Cortex of kidney (tissue), 1 donor: Measurements from ENCODE around the gene ZNF750.

Experiments
- DNase-seq: peaks from one replicate; lab custom pipeline; 2025; lab: John Stamatoyannopoulos, UW

ZNF750 gene

DNA sequence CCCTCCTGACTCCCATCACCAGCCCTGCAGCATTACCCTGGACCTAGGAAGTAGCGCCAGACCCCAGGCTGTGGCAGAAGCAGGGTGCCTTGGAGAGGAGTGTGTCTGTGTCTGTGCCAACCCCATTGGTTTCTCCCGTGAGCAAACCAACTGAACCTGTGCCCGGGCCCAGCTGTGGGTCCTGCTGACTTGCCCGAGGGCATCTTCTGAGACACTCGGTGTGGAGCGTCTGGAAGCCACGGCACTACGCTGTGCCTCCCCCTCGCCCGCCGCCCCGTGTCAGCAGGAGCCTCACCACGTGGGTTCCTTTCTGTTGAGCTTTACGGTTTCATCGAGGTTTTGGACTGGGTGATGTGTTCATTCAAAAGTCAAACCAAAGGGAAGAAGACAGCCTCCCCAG, 27.8 kb downstream of the ZNF750 start:
- no peak for DNase-seq

DNA sequence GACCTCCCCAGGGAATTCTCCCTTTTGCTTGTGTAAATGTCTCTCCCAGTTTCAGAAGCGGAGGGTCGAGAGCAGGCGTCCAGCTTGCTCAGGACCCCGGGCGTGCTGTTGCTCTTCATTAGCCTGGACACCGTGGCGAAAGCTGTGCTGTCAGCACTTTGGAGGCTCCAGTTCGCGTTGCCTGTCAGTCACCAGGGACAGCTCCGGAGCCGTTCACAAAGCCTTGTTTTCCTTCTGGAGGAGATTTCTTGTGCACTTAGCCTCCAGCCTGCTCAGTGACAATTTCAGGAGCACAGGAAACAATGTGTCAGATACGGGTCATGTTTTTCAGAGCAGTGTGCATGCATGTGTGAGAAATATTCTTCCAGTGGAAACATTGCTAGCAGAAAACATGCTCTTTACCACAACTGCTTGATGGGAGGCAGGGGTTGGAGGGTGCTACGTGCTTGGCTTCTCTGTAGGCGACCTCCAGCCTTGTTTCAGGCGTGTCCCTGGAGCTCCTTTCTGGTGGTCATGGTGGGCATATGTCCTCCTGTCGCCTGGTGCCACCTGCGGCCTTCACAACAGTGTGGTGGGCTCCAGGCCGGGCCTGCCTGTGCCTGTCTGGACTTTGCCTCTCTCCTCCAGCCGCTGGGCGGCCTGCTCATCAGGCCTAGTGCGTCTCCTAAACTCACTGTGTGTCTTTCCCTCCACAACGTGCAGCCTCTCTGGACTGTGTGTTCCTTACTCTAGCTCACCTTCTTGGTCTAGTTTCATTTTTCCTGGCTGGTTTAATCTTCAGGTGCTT, 29.0 kb downstream of the ZNF750 start:
- no peak for DNase-seq

DNA sequence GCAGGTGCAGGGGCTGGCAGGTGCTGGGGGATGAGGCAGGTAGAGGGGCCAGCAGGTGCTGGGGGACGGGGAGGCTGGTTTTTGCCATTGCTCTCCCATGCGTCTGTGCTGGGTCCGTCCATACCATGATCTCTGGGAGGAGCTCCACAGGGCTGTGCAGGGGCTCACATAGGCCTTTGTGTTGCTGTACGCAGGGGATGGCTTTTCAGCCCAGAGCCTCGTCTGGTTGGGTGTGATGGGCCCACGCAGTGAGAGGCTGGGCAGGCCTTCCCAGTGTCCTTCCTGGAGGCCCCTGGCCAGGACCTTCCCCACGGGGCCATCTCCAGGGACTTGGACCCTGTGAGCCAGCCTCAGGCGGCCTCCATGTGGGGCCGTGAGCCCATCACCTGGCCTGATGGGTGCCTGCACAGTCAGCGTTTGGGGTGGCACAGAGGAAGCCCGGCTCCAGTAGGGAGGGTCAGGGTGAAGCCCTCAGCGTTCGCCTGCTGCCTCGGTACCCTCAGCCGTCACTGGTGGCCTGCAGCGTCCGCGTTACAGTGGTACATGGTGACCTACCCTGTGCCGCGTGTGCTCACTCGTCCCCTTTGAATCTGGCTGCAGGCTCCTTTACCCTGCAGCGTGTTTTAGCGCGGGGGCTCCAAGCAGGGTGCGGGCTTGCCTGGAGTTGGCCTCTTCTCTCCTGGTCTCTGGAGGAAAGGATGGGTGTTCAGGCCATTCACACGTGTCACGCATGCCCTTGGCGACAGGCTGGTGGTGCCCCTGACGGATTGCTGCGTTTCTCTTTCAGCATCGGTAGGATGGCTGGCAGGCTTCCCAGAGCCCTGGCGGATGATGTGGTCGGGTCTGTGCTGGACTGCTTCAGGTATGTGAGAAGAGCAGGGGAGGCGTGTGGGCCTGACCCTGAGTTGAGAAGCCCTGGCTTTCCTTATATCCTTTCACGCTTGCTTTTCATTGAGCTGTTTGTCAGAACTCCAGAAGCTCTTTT, 30.6 kb downstream of the ZNF750 start:
- DNase-seq: no peak

DNA sequence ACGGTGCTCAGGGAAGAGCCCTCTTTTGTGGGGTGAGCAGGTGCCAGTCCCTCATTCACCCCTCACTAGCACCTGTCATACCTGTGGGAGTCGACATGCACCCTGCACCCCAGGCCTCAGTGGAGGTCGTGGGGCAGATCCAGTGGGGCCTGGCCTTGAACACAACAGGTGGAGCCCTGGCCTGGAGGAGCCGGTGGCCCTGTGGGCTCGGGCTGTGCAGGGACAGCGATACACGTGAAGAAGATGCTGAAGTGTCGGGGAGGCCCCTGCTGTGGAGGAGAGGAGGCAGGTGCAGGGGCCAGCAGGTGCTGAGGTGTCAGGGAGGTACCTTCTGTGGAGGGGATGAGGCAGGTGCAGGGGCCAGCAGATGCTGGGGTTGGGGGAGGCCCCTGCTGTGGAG, 31.8 kb downstream of the ZNF750 start:
- no peak for DNase-seq

DNA sequence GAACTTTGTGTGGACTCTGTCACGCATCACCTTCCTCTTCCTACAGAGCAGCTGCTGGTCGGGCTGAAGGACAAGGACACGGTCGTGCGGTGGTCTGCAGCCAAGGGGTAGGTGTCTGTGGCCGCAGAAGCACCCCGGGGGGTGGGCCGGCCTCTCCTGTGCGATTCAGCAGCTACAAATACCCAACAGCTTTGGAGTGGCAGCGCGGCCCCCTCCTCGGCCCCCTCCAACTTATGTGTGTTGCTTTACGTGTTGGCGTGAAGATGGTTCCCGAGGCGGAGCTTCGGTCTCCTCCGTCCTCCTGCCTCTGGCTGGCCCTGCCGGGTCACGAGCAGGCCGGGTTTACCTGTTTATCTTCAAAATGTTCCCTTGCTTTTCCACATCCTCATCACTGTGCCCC, 32.3 kb downstream of the ZNF750 start:
- no peak for DNase-seq

DNA sequence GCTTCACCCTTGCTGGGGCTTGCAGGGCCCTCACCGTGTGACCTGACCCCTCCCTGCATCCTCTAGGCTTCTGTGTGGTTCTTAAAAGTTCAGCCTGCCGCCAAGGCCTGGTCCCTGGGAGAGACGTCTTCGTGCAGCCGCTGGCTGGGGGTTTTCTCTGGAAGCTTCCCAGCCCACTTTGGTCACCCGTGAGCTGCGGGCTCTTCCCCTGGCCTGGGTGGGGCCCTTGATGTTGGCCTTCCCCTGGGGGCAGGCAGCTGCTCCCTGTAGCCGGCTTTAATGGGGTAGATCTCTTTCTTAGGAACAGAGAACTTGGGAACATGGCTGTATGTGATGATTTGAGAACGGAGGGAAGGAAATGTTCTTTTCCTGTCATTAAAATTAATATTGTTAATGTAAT, 32.7 kb downstream of the ZNF750 start:
- no peak for DNase-seq

DNA sequence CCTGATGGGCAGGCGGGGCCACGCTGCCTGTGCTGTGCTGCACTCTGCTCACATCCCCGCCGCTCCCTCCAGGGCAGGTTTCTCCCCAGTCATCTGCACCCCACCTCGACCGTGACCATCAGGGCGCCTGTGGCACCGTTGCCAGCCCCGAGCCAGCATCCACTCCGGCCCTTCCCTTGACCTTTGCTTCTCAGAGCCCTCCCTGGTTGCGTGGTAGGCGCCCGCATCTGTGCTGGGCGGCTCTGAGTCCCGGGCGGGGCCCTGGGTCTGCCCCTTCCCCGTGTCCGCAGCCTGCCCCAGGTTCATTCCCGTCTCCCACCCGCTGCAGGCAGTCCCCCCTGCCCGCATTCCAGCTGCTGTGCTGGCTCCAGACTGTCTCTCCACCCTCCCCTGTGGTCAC, 33.2 kb downstream of the ZNF750 start:
- DNase-seq: no peak

DNA sequence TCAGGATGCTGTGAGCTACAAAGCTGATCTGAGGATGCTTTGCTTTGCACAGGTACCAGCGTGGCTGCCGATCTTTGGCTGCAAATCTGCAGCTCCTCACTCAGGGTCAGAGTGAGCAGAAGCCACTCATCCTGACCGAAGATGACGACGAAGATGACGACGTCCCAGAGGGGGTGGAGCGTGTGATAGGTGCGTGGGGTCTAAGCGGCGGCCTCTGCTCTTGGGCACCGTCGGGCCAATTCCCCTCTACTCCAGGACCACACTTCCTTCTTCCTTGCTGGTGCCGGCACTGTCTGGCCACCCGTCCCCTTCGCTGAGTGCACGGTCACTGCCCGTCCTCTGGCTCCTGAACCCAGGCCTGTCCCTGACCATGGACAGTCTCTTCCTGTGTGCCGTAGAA, 34.0 kb downstream of the ZNF750 start:
- DNase-seq: no peak

DNA sequence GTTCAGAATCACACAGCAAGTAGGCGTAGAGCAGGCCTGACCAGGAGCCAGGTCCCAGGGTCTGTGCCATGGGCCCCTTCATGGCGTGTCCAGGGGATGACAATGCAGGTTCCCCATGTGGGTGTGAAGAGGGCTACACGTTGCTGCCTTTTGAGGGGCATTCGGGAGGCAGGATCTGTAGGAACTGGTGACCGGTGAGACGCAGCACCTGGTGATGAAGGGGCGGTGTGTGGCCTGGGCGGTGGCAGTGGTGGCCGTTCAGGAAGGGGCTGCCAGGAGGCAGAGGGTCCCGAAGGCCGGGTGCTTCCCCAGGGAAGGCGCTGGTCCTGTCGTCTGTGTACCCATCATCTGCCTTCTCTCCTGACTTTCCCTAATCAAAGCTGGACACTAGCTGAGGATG, 34.6 kb downstream of the ZNF750 start:
- no peak for DNase-seq

DNA sequence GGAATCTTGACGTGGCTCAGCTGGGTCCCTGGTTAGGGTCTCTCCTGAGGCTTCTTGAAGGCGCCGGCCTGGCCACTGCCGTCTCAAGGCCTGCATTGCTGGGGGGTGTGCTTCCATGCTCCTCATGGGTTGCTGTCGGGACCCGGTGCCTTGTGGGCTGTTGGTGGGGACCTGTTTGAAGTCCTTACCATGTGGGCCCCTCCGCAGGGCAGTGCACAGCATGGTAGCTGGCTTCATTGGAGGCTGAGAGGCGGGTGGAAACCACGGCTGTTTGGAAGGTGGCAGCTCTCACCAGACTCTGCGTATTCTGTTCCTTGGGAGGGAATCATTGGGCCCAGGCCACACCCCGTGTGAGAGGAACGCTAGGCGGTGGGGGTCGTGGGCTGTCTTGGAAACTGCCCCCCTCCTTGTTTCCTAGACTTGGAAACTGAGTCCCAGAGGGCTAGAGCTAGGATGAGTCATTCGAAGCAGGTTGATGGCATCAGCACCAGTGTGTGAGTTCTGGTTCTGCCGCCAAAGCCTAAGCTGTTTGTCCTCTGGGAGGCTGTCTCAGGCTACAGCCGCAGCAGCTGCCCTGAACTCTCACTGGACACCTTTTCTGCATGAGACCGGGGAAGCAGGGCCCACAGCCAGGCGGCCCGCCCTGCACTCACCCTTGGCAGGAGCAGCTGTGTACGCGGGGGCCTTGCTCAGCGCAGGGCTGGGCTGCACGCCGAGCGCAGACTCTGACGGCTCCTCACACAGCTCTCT, 35.2 kb downstream of the ZNF750 start:
- no peak for DNase-seq

DNA sequence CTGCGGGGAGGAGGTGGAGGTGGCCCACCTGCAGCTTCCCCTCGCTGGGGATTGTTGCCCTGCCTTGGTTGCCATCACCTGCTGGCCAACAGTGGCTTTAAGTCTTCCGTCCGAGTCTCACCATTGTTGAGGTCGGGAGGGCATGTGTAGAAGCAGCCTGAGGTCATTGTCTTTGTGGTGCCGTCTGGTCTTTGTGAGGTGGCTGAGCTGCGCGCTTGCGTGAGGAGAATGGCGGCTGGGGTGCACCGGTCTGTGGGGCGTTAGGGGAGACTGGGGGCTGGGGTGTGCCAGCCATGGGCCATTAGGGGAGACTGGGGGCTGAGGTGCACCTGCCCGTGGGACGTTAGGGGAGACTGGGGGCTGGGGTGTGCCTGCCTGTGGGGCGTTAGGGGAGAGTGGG, 36.2 kb downstream of the ZNF750 start:
- no peak for DNase-seq

DNA sequence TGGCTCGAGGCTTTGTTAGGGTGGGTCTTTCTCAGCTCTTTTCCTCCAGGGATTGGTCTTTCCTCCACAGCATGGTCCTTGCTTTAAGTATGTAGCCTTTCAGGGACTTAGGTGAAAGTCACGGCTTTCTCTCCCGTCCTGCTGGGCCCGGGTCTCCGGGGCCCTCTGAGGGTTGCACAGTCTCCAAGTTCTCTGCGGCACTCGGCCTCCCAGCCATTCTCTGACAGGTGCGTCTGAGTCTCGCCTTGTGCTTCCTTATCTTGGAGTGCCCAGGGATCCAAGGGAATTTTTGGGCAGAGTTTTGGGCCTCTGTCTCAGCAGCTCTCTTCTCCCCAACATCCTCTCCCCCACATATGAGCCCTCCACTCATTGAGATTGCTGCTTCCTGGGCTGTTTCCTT, 36.6 kb downstream of the ZNF750 start:
- DNase-seq: no peak

DNA sequence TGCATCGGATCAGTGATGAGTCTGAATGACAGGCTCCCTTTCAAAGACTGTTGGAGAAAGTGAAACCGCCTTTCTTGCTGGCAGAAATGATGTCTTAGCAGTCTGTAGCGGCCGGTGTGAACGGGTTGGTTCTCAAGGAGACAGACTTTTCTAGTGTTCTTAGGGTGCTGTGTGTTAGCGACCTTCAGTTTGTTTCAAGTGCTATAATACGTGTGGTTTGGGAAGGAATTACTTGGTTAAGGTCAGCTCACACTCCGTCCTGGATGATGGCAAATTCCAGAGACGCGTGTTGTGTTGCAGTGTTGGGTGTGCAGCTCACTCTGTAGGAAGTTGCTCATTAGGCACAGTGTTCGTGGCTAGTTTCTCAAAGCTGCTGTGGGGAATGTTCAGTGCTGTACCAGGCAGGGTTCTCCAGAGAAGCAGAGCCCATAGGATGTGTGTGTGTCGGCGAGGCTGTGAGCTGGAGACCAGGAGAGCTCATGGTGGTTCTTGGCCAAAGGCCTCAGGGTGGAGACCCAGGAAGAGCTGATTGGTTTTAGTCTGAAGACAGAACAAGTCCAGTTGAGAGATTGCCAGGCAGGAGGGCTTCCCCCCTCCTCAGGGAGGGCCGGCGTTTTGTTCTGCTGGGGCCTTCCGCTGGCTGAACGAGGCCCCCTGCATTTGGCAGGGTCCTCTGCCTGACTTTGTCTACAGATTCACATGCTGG, 37.6 kb downstream of the ZNF750 start:
- no peak for DNase-seq

DNA sequence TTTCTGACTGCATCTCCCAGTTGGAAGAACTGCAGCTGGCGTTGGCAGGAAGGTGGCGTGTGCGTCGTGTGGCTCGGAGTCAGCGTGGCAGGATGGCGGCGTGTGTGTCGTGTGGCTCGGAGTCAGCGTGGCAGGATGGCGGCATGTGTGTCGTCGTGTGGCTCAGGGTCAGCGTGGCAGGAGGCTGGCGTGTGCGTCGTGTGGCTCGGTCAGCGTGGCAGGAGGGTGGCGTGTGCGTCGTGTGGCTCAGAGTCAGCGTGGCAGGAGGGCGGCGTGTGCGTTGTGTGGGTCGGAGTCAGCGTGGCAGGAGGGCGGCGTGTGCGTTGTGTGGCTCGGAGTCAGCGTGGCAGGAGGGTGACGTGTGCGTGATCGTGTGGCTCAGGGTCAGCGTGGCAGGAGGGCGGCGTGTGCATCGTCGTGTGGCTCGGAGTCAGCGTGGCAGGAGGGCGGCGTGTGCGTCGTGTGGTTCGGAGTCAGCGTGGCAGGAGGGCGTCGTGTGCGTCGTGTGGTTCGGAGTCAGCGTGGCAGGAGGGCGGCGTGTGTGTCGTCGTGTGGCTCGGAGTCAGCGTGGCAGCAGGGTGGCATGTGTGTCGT, 38.3 kb downstream of the ZNF750 start:
- no peak for DNase-seq

DNA sequence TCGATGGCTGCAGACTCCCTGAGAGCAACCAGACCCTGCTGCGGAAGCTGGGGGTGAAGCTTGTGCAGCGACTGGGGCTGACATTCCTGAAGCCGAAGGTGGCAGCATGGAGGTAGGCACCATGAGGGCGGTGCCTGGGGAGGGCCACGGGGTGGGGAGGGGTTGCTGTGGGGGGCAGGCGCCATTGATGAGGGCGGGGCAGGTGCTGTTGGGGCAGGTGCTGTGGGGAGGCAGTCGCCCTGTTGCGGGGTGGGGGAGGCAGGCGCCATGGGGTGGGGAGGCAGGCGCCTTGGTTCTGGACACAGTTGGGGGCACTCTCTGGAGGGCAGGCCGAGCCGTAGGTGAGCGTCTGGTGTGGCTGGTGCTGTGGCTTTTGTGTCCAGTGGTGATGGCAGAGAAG, 38.9 kb downstream of the ZNF750 start:
- no peak for DNase-seq

DNA sequence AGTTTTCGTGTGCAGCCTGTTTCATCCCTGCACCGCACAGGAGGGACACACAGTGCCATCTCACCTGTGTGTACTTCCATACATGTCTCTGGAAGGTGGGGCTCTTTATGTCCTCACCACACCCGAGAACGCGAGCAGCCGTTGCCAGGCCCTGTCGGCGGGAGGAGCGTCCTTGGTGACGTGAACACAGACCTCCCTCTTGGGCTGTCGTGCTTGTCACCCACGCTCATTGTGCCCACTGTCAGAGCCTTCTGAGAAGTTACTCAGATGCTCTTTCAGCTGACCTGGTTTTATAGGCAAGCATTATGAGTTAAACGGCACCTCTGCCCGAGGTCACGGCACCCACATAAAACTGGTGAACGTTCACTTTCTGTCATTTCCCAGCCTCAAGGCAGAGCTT, 40.2 kb downstream of the ZNF750 start:
- no peak for DNase-seq

DNA sequence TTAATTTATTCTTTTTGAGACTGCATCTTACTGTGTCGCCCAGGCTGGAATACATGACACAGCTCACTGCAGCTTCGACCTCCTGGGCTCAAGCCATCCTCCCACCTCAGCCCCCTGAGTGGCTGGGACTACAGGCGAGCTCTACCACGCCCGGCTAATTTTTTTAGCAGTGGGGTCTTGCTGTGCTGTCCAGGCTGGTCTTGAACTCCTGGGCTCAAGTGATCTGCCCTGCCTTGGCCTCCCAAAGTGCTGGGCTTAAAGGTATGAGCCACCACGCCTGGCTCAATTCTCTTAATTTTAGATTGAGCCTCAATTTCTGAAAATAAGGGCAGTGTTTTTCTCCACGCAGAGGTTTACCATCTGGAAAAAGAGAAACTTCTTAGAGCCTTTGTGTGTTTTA, 41.1 kb downstream of the ZNF750 start:
- no peak for DNase-seq

DNA sequence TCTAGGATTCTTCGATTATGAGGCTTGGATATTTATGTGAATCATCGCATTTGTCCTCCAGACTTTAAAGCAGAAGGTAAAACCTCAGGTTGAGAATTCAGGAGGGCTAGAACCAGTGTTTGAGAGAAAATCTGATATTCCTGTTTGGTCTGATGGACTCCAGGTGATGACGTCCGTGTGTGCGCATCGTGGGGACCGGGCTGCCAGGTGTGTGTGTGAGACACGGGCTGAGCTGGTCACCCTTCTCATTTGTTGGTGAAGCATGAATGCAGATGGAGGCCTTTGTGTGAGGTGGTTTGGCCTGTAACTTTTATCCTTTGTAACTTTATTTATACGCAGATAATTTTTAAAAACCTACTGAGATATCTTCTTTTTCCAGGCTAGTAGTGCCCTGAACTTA, 42.8 kb downstream of the ZNF750 start:
- no peak for DNase-seq

DNA sequence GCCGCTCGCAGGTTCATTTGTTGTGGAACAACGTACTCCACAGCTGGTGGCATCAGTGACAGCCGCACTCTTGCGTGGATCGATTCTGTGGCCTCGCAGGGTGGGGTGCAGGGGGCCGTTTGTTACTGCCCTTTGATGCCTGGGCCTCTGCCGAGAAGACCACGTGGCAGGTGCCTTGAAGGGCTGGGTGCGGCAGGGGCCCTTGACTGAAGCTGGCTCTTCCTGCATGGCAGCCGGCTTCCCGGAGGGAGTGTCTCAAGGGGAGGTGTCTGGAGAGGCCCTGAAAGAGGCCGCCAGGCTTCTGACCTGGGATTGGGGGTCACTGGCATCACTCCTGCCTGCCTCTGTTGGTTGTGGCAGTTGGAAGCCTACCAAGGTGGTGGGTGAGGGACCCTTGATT, 44.2 kb downstream of the ZNF750 start:
- no peak for DNase-seq

DNA sequence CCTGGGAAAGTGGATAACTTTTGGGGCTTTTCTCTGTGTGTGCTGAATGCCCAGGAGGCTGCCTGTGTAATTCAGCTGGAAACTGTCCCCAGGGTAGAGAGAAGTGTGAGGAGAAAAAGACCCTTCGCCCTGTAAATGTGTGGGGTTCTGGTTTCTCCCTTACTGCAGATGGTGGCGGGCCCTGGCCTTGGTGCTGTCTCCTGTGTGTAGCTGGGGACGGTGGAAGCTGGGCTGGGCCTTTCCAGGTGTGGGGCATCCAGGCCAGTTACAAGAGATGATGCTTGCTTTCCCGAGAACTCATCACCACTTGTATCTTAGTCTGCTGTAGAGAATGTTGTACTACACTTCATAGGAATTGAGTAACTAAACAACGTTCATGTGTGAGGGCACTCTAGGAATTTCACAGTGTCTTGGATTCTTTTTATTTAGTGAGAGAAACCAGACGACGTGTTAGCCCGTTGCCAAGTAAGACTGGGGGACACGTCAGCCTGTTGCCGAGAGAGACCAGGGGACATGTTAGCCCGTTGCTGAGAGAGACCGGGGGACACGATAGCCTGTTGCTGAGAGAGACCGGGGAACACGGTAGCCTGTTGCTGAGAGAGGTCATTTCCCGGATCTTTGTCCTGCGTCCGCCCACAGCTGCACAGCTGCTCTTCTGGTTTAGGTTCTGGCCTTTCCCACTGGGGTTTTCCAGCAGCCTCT, 44.9 kb downstream of the ZNF750 start:
- no peak for DNase-seq
